Cortex of kidney (tissue), 1 donor: ENCODE measurements around the gene DNAJC11.

Experiments
- DNase-seq: peaks from one replicate; lab custom pipeline; 2025; lab: John Stamatoyannopoulos, UW

DNAJC11 gene

DNA sequence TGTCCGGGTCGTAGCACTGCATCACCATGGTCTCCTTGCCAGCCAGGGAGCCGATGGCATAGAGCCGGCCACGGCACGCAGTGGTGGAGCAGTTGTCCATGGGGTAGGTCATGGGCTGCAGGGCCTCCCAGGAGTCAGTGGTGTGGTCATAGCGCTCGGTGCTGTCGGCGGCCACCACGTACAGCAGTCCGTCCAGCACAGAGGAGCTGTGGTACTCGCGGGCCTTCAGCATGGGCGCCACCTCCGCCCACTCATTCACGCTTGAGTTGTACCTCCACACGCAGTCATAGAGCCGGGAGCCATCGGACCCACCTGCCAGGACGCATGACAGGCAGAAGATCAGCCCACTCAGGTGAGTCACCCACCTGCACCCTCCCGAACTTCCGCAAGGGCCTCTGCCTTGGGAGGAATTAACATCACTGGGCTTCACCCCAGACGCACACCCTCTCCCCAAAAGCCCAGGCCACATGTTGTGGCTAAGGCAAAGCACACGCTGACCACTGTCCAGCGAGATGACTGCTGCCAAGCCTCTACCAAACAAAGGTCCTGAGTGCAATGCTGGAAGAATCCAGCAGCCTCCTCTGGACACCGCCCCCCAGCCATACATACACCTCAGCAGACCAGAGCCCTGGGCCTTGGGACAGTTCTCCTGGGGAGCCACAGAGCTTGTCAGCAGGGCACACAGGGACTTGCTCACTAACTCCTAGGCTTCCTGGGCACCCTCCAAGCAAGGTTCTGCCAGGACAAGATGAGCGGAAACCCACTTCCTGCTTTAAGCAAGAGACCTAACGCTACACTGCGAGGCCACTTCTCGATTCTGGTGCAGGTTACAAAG, 102.3 kb downstream of the DNAJC11 start:
- DNase-seq = no peak

DNA sequence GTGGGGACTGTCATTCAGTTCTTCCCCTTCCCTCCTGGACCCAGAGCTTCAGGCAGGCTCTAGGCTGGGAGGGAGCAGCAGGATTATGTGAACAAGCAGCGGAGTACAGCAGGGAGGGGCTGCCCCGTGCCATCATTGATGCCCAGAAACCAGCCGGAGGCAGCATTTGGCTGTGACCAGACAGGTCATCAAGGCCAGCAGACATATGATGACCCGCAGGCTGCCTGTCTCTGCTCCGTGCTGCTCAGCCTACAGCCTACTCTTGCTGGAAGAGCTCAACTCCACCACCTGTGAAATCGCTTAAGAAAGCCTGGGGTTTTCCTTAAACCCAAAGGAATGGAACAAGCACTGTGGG, 103.9 kb downstream of the DNAJC11 start:
- no peak for DNase-seq

DNA sequence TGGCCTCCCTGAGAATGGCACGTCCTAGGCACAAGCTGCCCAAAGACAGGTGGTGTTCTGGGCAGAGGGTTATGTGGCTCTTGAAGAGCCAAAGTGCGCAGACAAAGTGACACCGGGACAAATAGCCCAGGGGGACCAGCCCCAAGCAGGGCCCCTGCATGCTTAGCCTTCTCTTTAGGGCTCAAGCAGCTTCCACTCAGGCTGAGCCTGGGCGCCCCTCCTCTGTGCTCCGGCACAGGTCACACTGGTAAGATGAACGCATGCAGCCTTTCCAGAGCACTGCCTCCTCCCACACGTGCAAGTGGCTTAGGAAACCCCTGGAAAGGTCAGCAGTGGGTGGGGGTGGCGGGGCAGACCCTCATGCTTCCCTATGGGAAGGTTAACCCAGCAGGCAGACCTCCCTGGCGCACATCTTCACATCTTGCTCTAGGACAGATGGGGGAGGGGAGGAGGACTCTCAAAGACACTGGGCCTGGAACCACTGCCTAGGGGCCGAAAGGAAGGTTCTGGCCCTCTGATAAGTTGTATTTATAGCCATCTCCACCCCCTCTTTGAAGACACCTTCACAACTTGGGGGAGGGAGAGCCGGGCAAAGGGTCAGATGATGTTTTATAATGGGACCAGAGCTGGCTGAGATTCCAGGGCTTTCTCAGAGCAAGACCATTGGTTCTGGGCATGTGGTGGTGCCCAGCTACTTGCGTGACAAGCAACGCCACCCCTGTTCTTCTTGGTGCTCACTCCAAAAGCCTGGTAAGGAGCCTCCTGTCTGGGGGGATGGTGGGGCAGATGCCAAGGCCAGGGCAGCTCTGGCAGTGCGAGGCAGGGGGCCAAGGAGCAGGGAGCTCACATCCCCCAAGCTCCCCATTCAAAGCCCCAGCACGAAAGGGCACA, 104.5 kb downstream of the DNAJC11 start:
- DNase-seq = no peak

DNA sequence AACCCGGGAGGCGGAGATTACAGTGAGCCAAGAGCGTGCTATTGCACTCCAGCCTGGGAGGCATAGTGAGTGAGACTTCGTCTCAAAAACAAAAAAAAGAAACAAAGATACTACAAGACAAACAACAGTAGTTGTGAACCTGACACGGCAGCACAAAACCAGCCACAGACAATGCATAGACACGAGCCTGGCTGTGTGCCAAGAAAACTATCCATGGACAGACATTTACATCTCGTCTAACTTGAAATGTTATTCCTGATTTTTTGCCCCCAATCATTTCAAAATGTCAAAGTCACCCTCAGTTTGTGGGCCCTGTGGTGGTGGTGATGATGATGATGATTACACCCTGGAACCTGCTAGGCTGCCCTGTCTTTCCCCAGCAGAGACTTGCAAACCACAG, 105.3 kb downstream of the DNAJC11 start:
- DNase-seq = no peak

DNA sequence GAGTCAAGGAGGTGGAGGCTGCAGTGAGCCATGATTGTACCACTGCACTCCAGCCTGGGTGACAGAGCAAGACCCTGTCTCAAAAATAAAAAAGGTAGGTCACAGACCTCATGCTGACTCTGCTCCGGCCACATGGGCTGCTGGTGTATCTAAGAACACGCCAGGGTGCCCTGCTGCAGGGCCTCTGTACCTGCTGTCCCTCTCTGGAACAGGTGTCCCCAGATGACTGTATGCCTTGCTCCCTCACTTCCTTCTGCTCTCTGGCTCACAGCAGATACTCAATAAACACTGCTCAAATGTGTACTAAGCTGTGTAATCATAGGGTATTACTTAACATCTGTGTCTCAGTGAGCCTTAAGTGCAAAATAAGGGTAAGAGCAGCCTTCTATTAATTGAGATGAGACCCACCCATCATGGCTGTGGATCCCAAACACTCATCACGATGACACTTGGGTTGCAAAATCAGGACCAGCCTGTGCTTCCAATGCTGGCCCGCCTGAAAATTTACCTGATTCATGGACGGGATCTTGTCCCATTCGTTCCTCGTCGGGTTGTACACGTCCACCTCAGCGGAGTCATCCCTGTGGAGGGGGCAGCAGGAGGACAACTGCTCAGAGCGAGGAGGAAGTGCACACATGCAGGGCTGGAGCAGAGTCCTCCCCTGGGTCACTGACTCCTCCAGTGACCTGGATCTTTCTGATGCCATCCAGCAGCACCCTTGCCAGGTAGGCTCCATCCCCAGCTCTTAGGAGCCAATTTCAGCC, 106.5 kb downstream of the DNAJC11 start:
- no peak for DNase-seq

DNA sequence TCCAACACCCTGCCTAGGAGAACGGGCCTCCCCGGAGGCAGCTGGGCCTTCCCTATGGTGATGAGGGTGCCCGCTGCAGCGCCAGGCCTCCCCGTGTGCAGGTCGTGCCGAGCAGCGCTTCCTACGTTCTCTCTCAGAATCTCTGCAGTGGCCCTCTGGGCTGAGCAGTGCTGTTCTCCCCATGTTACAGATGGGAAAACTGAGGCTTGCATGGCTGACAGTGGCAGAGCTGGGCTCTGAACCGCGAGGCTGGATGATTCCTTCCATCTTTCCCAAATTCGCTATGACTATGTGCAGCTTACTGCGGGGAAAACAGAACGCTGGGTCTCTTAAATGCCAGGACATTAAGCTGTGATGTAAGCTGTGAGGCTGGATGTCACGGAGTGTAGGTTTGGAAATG, 107.8 kb downstream of the DNAJC11 start:
- DNase-seq = no peak

DNA sequence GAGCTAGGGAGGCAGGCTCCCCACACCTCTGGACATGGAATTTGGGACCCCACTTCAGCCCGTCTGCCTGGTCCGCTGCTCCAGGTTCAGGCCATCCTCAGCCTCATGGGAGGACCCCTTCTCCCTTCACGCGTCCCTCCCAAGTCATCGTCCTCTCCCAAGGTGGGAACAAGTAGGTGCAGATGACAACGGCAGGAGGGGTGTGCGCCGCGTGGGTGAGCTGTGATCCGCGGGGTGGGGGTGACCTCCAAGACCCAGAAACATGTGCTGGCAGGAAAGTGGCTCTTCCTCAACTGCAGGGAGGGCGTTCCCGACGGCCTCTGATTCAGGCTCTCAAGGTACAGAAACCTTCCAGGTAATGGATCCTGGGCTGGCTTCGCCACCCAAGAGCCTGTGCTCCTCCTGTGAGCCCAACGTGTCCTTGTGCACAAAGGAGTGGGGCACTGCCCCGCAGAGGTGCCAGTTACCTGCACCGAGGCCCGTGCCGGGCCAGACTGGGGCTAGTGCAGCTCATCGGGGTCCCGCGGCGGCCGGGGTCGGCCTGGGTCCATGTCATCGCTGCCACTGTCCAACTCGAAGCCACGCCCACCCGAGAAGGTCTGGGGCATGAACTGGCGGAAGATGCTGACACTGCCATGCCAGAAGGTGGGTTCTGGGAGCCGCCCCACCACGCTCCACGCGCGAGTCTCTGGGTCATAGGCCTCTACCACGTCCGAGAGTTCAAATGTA, 108.6 kb downstream of the DNAJC11 start:
- DNase-seq = no peak

DNA sequence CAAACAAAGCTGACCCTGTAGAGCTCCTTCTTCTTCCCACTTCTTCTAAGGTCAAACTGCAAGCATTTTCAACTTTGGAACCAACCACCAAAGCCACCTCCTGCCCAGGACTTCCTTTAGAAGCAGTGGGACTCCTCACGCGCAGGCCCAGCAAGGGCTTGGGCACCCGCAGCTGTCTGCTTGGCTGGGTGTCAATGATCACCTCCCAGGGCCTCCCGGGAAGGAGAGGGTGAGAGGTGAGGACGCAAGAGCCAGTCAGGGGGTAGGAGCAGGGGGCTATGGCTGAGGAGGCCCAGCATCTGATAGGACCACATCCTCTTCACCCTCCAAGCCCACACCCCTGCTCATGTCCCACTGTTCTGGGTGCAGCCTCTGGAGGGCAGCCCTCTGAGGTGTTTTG, 109.2 kb downstream of the DNAJC11 start:
- no peak for DNase-seq

- DNase-seq = no peak
Measured at GRCh38 chr1:6591644-6592043, 110.0 kb downstream of the DNAJC11 start.

DNA sequence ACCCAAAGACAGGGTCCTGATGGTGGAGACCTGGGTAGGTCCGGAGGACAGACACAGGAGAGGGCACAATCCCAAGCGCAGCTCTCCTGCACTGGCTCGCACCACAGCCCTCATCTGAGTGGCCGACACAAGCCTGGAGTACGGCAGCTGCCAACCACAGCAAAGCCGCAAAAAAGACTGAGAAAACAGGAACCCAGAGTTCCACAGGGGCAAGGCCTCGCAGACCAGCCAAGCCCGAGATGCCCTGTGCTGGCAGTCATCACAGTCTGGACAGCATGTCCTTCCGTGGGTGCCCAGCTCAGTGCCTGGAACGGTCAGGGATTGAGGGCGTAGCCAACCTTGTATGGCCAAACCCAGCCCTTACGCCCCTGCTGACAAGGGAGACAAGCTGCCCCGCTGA, 110.4 kb downstream of the DNAJC11 start:
- no peak for DNase-seq

DNA sequence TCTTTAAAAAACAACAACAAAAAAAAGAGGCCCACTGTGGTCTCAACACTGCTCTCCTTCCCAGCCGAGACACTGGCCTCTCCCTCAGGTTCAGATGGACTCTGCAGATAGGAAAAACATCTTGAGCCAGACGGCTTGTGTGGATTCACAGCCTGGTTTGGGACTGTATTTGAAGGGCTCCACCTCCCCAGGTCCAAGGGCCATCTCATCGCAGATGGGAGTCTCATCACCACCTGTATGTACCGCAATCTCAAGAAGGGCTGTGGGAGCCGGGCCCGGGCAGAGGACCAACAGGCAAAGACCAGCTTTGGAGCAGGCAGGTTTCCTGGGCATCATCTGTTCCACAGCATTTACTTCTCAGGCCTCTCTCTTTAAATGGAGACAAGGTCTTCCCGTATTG, 111.6 kb downstream of the DNAJC11 start:
- DNase-seq = no peak

DNA sequence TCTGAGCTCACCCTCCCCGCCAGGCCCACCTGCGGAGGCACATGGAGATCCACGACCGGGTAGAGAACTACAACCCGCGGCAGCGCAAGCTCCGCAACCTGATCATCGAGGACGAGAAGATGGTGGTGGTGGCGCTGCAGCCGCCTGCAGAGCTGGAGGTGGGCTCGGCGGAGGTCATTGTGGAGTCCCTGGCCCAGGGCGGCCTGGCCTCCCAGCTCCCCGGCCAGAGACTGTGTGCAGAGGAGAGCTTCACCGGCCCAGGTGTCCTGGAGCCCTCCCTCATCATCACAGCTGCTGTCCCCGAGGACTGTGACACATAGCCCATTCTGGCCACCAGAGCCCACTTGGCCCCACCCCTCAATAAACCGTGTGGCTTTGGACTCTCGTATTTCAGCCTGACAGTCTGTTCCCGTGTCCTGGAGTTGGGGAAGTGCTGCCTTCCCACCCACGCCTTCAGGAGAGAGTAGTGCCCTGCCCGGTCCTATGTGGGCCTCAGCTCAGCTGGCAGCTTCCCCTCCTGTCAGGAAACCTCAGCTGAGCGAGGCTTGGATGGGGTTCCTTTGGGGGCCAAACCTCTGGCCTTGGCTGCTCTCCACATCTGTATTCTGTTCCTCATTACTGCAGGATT, 112.6 kb downstream of the DNAJC11 start:
- DNase-seq = no peak

- no peak for DNase-seq
Measured at GRCh38 chr1:6588128-6588892, 113.3 kb downstream of the DNAJC11 start.

GRCh38 chr1:6587261-6588005, 114.2 kb downstream of the DNAJC11 start:
- DNase-seq = no peak

DNA sequence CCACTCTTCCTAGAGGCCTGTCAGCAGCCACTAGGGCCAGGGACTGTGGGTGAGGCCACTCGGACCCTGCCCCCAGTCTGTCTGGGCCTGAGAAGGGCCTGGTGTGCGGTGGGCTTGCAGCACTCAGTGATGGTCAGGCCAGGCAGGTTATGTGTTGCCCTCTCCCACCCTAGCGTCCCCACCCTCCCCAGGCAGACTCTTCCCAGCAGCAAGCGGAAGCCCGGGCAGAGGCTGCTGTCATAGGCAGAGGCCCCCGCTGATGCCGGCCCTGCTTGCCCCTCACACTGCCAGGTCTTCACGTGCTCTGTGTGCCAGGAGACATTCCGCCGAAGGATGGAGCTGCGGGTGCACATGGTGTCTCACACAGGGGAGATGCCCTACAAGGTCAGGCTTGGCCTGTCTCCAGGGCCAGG, 115.2 kb downstream of the DNAJC11 start:
- DNase-seq = no peak

DNA sequence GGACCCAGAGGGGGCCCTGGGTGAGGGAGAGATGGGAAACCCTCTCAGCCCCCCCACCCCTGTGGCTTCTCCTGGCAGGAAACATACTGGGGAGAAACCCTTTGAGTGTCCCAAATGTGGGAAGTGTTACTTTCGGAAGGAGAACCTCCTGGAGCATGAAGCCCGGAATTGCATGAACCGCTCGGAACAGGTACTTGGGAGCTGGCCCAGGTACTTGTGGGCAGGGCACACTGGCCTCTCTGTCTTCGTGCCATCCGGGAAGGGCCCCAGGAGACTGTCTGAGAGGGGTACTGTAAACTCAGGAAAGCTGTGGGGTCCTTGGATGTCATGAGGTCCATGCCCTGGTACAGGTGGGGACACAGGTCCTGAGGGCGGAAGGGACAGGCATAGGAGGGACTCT, 115.8 kb downstream of the DNAJC11 start:
- no peak for DNase-seq

GRCh38 chr1:6585081-6585722, 116.4 kb downstream of the DNAJC11 start:
- DNase-seq = no peak
